Panc1 (cell line): Measurements from ENCODE around the gene ARPC4. TPM values are rescaled to one million over a fixed set of nuclear protein-coding genes. Genes with fewer than 3 reads are reported as not detected.
A peak's percentile ranks its signal among the peaks of the same experiment; 100 is the strongest.

Source experiments
- ATAC-seq: fragments of 200-7000 bp; cut with Tn5 transposase; 2 replicates; pipeline ENCODE4 v1.9.1; 2020; ENCODE audit warnings: mild to moderate bottlenecking, moderate library complexity
- BruUV-seq: library from RNA; stranded (reverse); fragments of 400-500 nt; replicated peaks from 2 replicates; lab custom pipeline; 2021; lab: Mats Ljungman, UMichigan
- CTCF ChIA-PET: fragments of 300-600 bp; sonication (Branson Sonifier 250); formaldehyde crosslinking; loops from one replicate; lab custom pipeline; 2022; ENCODE audit warnings: antibody characterized with exemption; lab: Charles Lee
- POLR2A ChIA-PET: fragments of 300-600 bp; sonication (Branson Sonifier 250); formaldehyde crosslinking; loops from one replicate; lab custom pipeline; 2022; ENCODE audit warnings: antibody characterized with exemption; lab: Charles Lee
- DNase-seq: peaks from one replicate; pipeline ENCODE4 v3.0.0-alpha.2; 2010; ENCODE audit warnings: low read depth, low spot score
- H3K27ac ChIP-seq: 2 replicates; pipeline ENCODE4 v1.5.1; 2011; ENCODE audit warnings: mild to moderate bottlenecking, low read length, inconsistent platforms
- H3K27me3 ChIP-seq: fragments of 200-500 bp; sonication (Bioruptor generic); 2 replicates; pipeline ENCODE4 v1.6.0; 2014; ENCODE audit warnings: low read length, inconsistent platforms; ENCODE audit not compliant: control insufficient read depth, insufficient read depth
- H3K36me3 ChIP-seq: fragments of 200-500 bp; sonication (Bioruptor generic); 2 replicates; pipeline ENCODE4 v1.5.1; 2014; ENCODE audit warnings: inconsistent platforms, mild to moderate bottlenecking, low read length, moderate library complexity; ENCODE audit not compliant: control insufficient read depth, insufficient read depth
- H3K4me1 ChIP-seq: 2 replicates; pipeline ENCODE4 v1.5.1; 2011; ENCODE audit warnings: inconsistent platforms, mild to moderate bottlenecking, low read length, moderate library complexity; ENCODE audit not compliant: control insufficient read depth, insufficient read depth
- H3K4me3 ChIP-seq, 2 experiments: 2 replicates each; pipeline ENCODE4 v1.5.1; 2011 to 2012; ENCODE audit warnings: low read depth in 2 of 2, low read length in 2 of 2, mild to moderate bottlenecking in 2 of 2, inconsistent platforms in 1 of 2, moderate library complexity in 1 of 2
- H3K9me3 ChIP-seq: fragments of 200-500 bp; sonication (Bioruptor generic); 2 replicates; pipeline ENCODE4 v1.5.1; 2014; ENCODE audit warnings: low read depth, mild to moderate bottlenecking, inconsistent platforms, low read length, moderate library complexity; ENCODE audit not compliant: control insufficient read depth, insufficient read depth
- CTCF ChIP-seq: fragments of 450-650 bp; IDR thresholded peaks from 2 replicates; pipeline ENCODE4 v1.5.1; 2017; ENCODE audit warnings: mild to moderate bottlenecking
- POLR2AphosphoS5 ChIP-seq: IDR thresholded peaks from 2 replicates; pipeline ENCODE4 v1.6.1; 2012; ENCODE audit warnings: mild to moderate bottlenecking, low read depth, low read length, moderate library complexity
- REST ChIP-seq, 2 experiments: IDR thresholded peaks; 2 replicates each; pipeline ENCODE4 v1.6.1; 2011 to 2012; ENCODE audit warnings: low read depth in 2 of 2, control low read depth in 1 of 2, low read length in 1 of 2, mild to moderate bottlenecking in 1 of 2, moderate library complexity in 1 of 2; ENCODE audit not compliant: insufficient read depth in 1 of 2
- SIN3A ChIP-seq: IDR thresholded peaks from 2 replicates; pipeline ENCODE4 v1.6.1; 2012; ENCODE audit warnings: low read depth, mild to moderate bottlenecking, low read length, moderate library complexity, borderline replicate concordance; ENCODE audit not compliant: insufficient read depth
- TCF7L2 ChIP-seq: IDR thresholded peaks from 2 replicates; pipeline ENCODE4 v1.6.1; 2011; ENCODE audit warnings: mild to moderate bottlenecking, low read depth, low read length, inconsistent platforms
- in situ Hi-C: cut with HindIII; loops from 2 replicates; pipeline ENCODE4 v1.10.0; 2016; ENCODE audit warnings: low sequenced_read_pairs, low pct_unique_long_range_greater_than_20kb
- intact Hi-C: fragments of 100-400 bp; cut with micrococcal nuclease; formaldehyde crosslinking; loops from one replicate; pipeline ENCODE4 v1.10.0; 2022; ENCODE audit not compliant: unreplicated experiment
- total RNA-seq: library from RNA; stranded (reverse); gene quantifications from one replicate; pipeline ENCODE4 v1.2.1, GENCODE V29; 2021; ENCODE audit not compliant: unreplicated experiment

The ARPC4 gene
- total RNA-seq, 1 experiment from 2014 or later: 117 TPM

- ATAC-seq (no peak), DNase-seq (no peak)
- Histone ChIP-seq H3K4me1 (0 out of 2 replicates have a peak, but pooled peaks cover 3% of the 10 kb centered on the region), H3K27me3 (no peaks in the 10 kb centered on the region), H3K36me3 (no peaks in the 10 kb centered on the region), H3K27ac (no peak overlapping the region), H3K4me3 (no peak overlapping the region), H3K9me3 (no peaks in the 10 kb centered on the region)
- ChIA-PET CTCF (interaction anchor here (0.6 kb wide), 1 partner anchor 47 kb away, joined by 5 read pairs; no protein-coding TSS in a partner anchor), POLR2A (no interaction called here)
- in situ Hi-C loops: no loop called here
- intact Hi-C loops: no loop called here
- no peak for TF ChIP-seq CTCF
- no peak for TF ChIP-seq SIN3A
- no peak for TF ChIP-seq POLR2AphosphoS5
- no peak for TF ChIP-seq REST (IDR thresholded peaks at IDR 0.05; ENCODE audit: insufficient read depth in 1 of 2, low read depth in 2 of 2, low read length in 1 of 2)
- TF ChIP-seq TCF7L2: no peak
- no TSS peak for BruUV-seq
These were observed 24.6 kb upstream of the ARPC4 start for GRCh38 chr3:9768141-9768775.

GRCh38 chr3:9769012-9769411 lies 23.9 kb upstream of the ARPC4 start:
- intact Hi-C loops: no loop called here
- Histone ChIP-seq H3K9me3 (no peaks in the 10 kb centered on the region), H3K27ac (peak overlapping the region; percentile 35; the same call in 1 of the 2 replicates), H3K27me3 (no peaks in the 10 kb centered on the region), H3K4me1 (0 out of 2 replicates have a peak, but pooled peaks cover 3% of the 10 kb centered on the region), H3K4me3 (peak overlapping the region; percentile 50 to 54), H3K36me3 (no peaks in the 10 kb centered on the region)
- CTCF ChIA-PET: no interaction called here
- no TSS peak for BruUV-seq
- DNase-seq (no peak), ATAC-seq (no peak)
- in situ Hi-C loops: no loop called here
- POLR2A ChIA-PET: no interaction called here
- TF ChIP-seq CTCF (no peak), REST (IDR thresholded peaks at IDR 0.05; ENCODE audit: insufficient read depth in 1 of 2, low read depth in 2 of 2, low read length in 1 of 2) (no peak), SIN3A (no peak), TCF7L2 (no peak), POLR2AphosphoS5 (no peak)
